HL-60 (cell line): ENCODE results near the gene BRIP1.

Experiments used
- DNase-seq, 2 experiments: peaks; one replicate each; pipeline ENCODE4 v3.0.0-alpha.2; 2010 to 2020; ENCODE audit warnings: low read depth in 1 of 2, low spot score in 1 of 2
- H3K27ac ChIP-seq: fragments of 250-450 bp; sonication (Bioruptor Pico); replicated peaks from 2 replicates; pipeline ENCODE4 v1.5.1; 2020; ENCODE audit warnings: mild to moderate bottlenecking, moderate library complexity
- H3K27me3 ChIP-seq: fragments of 250-450 bp; sonication (Bioruptor Pico); 2 replicates; pipeline ENCODE4 v1.5.1; 2021; ENCODE audit warnings: mild to moderate bottlenecking, moderate library complexity; ENCODE audit not compliant: insufficient read depth, poor library complexity, severe bottlenecking
- H3K4me3 ChIP-seq: replicated peaks from 2 replicates; pipeline ENCODE4 v1.5.1; 2011; ENCODE audit warnings: mild to moderate bottlenecking, control low read depth, low read length; ENCODE audit not compliant: insufficient read depth
- GABPA ChIP-seq: IDR thresholded peaks from 2 replicates; pipeline ENCODE4 v1.6.1; 2012; ENCODE audit warnings: low read depth
- POLR2AphosphoS5 ChIP-seq: IDR thresholded peaks from 2 replicates; pipeline ENCODE4 v1.6.1; 2012; ENCODE audit warnings: low read depth
- SPI1 ChIP-seq: IDR thresholded peaks from 2 replicates; pipeline ENCODE4 v1.6.1; 2012; ENCODE audit warnings: low read depth, mild to moderate bottlenecking, borderline replicate concordance
- TF ChIP-seq, protein P1 (sequence below): IDR thresholded peaks from 2 replicates; pipeline ENCODE4 v1.6.1; 2012; ENCODE audit warnings: low read depth; ENCODE audit not compliant: insufficient replicate concordance
- TF ChIP-seq, protein P2 (sequence below): IDR thresholded peaks from one replicate; pipeline ENCODE4 v1.5.1; 2011; ENCODE audit warnings: low read length, control low read depth, inconsistent platforms; ENCODE audit not compliant: insufficient read depth

BRIP1 gene

DNA sequence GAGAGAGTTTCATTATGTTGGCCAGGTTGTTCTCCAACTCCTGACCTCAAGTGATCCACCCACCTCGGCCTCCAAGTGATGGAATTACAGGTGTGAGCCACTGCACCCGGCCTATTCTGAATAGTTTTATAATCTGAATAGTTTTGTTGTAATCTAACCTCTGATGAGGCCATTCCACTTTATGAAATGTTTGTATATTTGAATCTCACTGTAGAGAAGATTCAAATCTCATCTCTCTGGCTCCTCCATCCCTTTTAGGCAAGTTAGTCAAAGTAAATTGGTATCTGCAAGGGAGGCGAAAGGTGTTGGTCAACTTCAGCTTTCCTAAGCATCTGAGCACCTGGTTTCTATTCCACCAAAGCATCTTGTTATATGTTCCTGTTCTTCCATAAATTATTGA is 131.2 kb downstream of the BRIP1 start:
- Histone ChIP-seq H3K4me3 (no peak overlapping the region), H3K27ac (no peak overlapping the region), H3K27me3 (no peaks in the 10 kb centered on the region)
- TF ChIP-seq, protein P1, sequence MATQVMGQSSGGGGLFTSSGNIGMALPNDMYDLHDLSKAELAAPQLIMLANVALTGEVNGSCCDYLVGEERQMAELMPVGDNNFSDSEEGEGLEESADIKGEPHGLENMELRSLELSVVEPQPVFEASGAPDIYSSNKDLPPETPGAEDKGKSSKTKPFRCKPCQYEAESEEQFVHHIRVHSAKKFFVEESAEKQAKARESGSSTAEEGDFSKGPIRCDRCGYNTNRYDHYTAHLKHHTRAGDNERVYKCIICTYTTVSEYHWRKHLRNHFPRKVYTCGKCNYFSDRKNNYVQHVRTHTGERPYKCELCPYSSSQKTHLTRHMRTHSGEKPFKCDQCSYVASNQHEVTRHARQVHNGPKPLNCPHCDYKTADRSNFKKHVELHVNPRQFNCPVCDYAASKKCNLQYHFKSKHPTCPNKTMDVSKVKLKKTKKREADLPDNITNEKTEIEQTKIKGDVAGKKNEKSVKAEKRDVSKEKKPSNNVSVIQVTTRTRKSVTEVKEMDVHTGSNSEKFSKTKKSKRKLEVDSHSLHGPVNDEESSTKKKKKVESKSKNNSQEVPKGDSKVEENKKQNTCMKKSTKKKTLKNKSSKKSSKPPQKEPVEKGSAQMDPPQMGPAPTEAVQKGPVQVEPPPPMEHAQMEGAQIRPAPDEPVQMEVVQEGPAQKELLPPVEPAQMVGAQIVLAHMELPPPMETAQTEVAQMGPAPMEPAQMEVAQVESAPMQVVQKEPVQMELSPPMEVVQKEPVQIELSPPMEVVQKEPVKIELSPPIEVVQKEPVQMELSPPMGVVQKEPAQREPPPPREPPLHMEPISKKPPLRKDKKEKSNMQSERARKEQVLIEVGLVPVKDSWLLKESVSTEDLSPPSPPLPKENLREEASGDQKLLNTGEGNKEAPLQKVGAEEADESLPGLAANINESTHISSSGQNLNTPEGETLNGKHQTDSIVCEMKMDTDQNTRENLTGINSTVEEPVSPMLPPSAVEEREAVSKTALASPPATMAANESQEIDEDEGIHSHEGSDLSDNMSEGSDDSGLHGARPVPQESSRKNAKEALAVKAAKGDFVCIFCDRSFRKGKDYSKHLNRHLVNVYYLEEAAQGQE, result no peak
- TF ChIP-seq SPI1, result no peak
- TF ChIP-seq GABPA, result no peak
- no peak for TF ChIP-seq POLR2AphosphoS5
- TF ChIP-seq, protein P2, sequence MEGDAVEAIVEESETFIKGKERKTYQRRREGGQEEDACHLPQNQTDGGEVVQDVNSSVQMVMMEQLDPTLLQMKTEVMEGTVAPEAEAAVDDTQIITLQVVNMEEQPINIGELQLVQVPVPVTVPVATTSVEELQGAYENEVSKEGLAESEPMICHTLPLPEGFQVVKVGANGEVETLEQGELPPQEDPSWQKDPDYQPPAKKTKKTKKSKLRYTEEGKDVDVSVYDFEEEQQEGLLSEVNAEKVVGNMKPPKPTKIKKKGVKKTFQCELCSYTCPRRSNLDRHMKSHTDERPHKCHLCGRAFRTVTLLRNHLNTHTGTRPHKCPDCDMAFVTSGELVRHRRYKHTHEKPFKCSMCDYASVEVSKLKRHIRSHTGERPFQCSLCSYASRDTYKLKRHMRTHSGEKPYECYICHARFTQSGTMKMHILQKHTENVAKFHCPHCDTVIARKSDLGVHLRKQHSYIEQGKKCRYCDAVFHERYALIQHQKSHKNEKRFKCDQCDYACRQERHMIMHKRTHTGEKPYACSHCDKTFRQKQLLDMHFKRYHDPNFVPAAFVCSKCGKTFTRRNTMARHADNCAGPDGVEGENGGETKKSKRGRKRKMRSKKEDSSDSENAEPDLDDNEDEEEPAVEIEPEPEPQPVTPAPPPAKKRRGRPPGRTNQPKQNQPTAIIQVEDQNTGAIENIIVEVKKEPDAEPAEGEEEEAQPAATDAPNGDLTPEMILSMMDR, result no peak
- no peak for DNase-seq

DNA sequence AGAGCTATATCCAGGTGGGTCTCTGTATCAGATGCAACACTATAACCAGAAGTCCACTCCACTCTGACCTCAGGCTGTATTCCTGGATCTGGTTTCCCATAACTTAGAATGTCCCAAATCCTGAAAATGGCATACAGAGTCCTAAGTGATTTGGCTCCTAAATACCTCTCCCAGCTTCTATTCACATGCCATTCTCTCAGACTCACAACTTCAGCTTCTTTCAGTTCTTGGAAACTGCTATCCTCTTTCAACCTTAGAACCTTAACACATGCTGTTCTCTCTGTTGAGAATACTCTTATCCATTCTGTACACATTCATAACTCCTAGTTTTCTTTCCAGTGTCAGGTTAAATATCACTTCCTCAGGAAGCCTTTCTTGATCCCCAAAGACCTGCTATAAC is 132.0 kb downstream of the BRIP1 start:
- Histone ChIP-seq H3K27me3 (no peaks in the 10 kb centered on the region), H3K27ac (no peak overlapping the region), H3K4me3 (no peak overlapping the region)
- no peak for TF ChIP-seq GABPA
- TF ChIP-seq, protein P2, result no peak
- TF ChIP-seq, protein P1, result no peak
- TF ChIP-seq SPI1, result no peak
- TF ChIP-seq POLR2AphosphoS5, result no peak
- no peak for DNase-seq

DNA sequence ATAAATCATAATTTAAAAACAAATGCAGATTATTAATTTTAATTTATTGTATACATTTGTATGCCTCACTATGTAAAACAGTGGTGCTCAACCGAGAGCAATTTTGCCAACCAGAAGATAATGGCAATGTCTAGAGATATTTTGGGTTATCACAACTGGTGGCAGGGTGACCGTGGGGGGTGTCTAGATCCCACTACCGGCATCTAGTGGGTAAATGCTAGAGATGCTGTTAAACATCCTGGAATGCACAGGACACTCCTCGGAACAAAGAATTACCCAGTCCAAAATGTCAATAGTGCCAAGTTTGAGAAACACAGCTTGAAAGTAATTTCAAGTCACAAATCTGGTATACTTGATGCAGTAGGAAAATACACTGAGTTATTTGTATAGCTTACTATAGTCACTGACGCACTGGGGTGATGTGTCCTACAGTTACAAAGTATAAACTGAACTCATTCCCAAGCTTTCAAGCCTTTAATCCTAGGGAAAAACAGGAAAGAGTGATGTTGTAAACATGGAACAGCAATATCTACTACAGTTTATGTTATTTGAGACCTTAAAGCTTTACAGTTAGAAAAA is 133.5 kb downstream of the BRIP1 start:
- no peak overlapping the region for H3K27ac ChIP-seq
- DNase-seq, result no peak
- TF ChIP-seq POLR2AphosphoS5 (no peak), SPI1 (no peak), GABPA (no peak)
- TF ChIP-seq, protein P2, result no peak
- TF ChIP-seq, protein P1, result no peak

More for the DNA sequence above, 133.5 kb downstream of the BRIP1 start:
- Histone ChIP-seq H3K27me3 (no peaks in the 10 kb centered on the region), H3K4me3 (no peak overlapping the region)
